ENCODE data around the gene METTL4. TPM values are rescaled to one million over a fixed set of nuclear protein-coding genes. Genes with fewer than 3 reads are reported as not detected.

METTL4 gene
- polyA plus RNA-seq, 1 donor from 2014 or later = 12.7 TPM

GRCh38 chr18:2589345-2590068 lies 18.2 kb upstream of the METTL4 start:
- no peak overlapping the region for H3K4me3 ChIP-seq (ENCODE audit: low read length)
- no peaks in the 10 kb centered on the region for H3F3A ChIP-seq (ENCODE audit: insufficient read depth, low read length, poor library complexity, severe bottlenecking)
- H3K27me3 ChIP-seq (ENCODE audit: insufficient read depth, low read depth, low read length) = no peaks in the 10 kb centered on the region
- no peaks in the 10 kb centered on the region for H3K79me2 ChIP-seq (replicated peaks; ENCODE audit: insufficient read depth, low read length)
- H3K4me2 ChIP-seq (ENCODE audit: low read length) = no peak overlapping the region
- H3K9me2 ChIP-seq (ENCODE audit: insufficient read depth, low read length) = no peaks in the 10 kb centered on the region
- no peaks in the 10 kb centered on the region for H3K36me3 ChIP-seq (ENCODE audit: insufficient read depth, low read length)
- no peak overlapping the region for H3K27ac ChIP-seq (ENCODE audit: low read length)
- no peak for TF ChIP-seq POLR2AphosphoS5 (IDR thresholded peaks at IDR 0.05)
- TF ChIP-seq REST (IDR thresholded peaks at IDR 0.05; ENCODE audit: borderline replicate concordance) = no peak
- TF ChIP-seq EP300 (conservative IDR thresholded peaks at IDR 0.05; ENCODE audit: poor library complexity, severe bottlenecking) = no peak
- TF ChIP-seq RAD21 (conservative IDR thresholded peaks at IDR 0.05) = no peak
- TF ChIP-seq SMC3 (conservative IDR thresholded peaks at IDR 0.05; ENCODE audit: poor library complexity) = no peak
- TF ChIP-seq MXI1 (conservative IDR thresholded peaks at IDR 0.05; ENCODE audit: poor library complexity, severe bottlenecking) = no peak
- no peak for TF ChIP-seq EZH2 (IDR thresholded peaks at IDR 0.05; ENCODE audit: borderline replicate concordance, insufficient read depth, low read length, poor library complexity, severe bottlenecking)
- no peak for TF ChIP-seq TAF1 (IDR thresholded peaks at IDR 0.05; ENCODE audit: low read depth)
- TF ChIP-seq CTCF (IDR thresholded peaks at IDR 0.05; ENCODE audit: poor library complexity, severe bottlenecking) = no peak
- H4K20me1 ChIP-seq (ENCODE audit: insufficient read depth) = no peaks in the 10 kb centered on the region
- no peak overlapping the region for H3K9ac ChIP-seq (ENCODE audit: low read length)
- H3K9me3 ChIP-seq (ENCODE audit: low read length) = no peaks in the 10 kb centered on the region
- no peak overlapping the region for H2AFZ ChIP-seq (ENCODE audit: low read depth, low read length)

- no peaks in the 10 kb centered on the region for H3K36me3 ChIP-seq (ENCODE audit: insufficient read depth, low read length)
- H3F3A ChIP-seq (ENCODE audit: insufficient read depth, low read length, poor library complexity, severe bottlenecking) = no peaks in the 10 kb centered on the region
- no peaks in the 10 kb centered on the region for H3K9me2 ChIP-seq (ENCODE audit: insufficient read depth, low read length)
- H3K4me2 ChIP-seq (ENCODE audit: low read length) = no peak overlapping the region
- no peak overlapping the region for H2AFZ ChIP-seq (ENCODE audit: low read depth, low read length)
- TF ChIP-seq EZH2 (IDR thresholded peaks at IDR 0.05; ENCODE audit: borderline replicate concordance, insufficient read depth, low read length, poor library complexity, severe bottlenecking) (no peak), CTCF (IDR thresholded peaks at IDR 0.05; ENCODE audit: poor library complexity, severe bottlenecking) (no peak), SMC3 (conservative IDR thresholded peaks at IDR 0.05; ENCODE audit: poor library complexity) (no peak), TAF1 (IDR thresholded peaks at IDR 0.05; ENCODE audit: low read depth) (no peak)
- no peaks in the 10 kb centered on the region for H4K20me1 ChIP-seq (ENCODE audit: insufficient read depth)
- no peak overlapping the region for H3K27ac ChIP-seq (ENCODE audit: low read length)
- H3K9ac ChIP-seq (ENCODE audit: low read length) = no peak overlapping the region
- H3K79me2 ChIP-seq (replicated peaks; ENCODE audit: insufficient read depth, low read length) = no peaks in the 10 kb centered on the region
- H3K27me3 ChIP-seq (ENCODE audit: insufficient read depth, low read depth, low read length) = no peaks in the 10 kb centered on the region
- H3K9me3 ChIP-seq (ENCODE audit: low read length) = no peaks in the 10 kb centered on the region
- H3K4me3 ChIP-seq (ENCODE audit: low read length) = no peak overlapping the region
These were observed 17.5 kb upstream of the METTL4 start for GRCh38 chr18:2588666-2589344.

Data from neural cell (in vitro differentiated cells).